Measurements from ENCODE around the gene TNFSF10.

The TNFSF10 gene

DNA sequence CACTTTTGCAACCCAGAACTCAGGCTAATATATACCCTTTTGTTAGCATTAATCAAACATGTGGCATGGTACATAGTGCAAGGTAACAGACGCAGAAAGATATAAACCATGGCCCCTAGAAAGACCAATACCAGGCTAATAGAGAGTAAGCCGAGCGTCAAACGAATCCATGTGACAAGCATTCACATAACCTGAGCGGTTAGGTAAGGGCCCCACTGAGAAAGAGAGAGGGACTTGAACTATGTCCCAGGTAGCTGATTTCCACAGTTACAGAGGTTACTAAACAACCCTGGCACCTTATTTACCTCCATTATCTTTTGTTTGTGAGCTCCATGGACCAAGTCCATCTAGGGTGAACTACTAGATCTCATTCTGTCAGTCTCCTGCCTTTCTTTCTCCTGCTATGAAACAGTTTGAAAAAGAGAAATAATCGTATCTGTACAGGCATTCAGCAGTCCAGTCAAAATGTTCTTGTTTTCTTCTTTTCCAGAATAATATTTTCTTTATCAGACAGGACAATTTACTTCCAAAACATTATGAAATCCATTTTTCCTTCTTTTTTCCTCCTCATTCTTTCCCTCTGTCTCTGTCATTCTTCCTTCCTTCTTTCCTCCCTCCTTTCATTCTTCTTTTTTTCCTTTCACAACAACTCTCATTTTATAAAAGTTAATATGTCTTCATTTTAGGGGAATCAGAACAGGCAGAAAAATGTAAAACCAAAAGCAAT, 30.5 kb upstream of the TNFSF10 start:
- H3K9ac ChIP-seq (ENCODE audit: low read length) = no peak overlapping the region
- no peaks in the 10 kb centered on the region for H3K36me3 ChIP-seq (ENCODE audit: control insufficient read depth, insufficient read depth, low read length)
- no peaks in the 10 kb centered on the region for H3K27me3 ChIP-seq (ENCODE audit: control insufficient read depth, insufficient read depth, low read length)
- no peak overlapping the region for H3K27ac ChIP-seq (ENCODE audit: low read depth, low read length)
- no peak overlapping the region for H3K4me3 ChIP-seq (ENCODE audit: low read length)
- H3K4me1 ChIP-seq (ENCODE audit: control insufficient read depth, insufficient read depth, low read length) = no peaks in the 10 kb centered on the region

DNA sequence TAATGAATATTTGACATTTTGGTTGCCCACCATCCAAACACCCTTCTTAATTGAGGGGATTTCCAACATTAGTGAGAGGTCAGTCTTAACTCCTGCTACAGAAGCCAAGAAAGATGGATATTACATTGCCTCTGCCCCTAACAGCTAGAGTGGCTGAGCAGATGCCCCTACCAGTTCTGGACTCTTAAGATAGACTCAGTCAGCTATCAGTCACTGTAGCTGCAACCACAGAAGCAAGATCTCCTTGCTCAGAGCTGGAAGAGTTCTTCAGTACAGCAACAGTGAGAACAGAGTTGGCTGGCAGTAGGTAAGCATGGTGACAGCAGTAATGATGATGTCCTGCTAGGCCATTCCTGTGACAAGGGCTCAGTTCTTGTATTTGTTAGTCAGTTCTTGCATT, 29.4 kb upstream of the TNFSF10 start:
- no peak overlapping the region for H3K27ac ChIP-seq (ENCODE audit: low read depth, low read length)

DNA sequence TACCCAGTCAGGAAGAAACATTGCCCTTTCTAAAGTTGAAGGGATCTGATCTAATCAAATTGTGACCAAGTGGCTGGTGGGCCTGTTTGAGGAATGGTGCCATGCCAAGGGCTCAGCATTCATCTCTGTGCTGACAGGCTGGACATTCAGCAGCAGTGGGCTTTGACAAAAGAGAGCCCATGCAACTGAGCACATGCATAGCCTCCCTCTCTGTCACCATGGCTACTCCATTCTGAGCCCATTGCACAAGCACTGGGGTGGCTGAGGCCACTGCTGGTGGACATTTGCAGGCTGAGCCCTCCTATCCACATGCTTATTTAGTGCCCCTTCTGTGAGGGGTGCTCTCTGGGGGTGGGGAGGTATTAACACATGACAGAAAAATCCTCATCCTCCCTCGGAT, 28.6 kb upstream of the TNFSF10 start:
- Histone ChIP-seq H3K4me3 (ENCODE audit: low read length) (no peak overlapping the region), H3K4me1 (ENCODE audit: control insufficient read depth, insufficient read depth, low read length) (no peaks in the 10 kb centered on the region), H3K36me3 (ENCODE audit: control insufficient read depth, insufficient read depth, low read length) (no peaks in the 10 kb centered on the region)

More for the DNA sequence above, 29.4 kb upstream of the TNFSF10 start:
- no peaks in the 10 kb centered on the region for H3K4me1 ChIP-seq (ENCODE audit: control insufficient read depth, insufficient read depth, low read length)
- no peak overlapping the region for H3K4me3 ChIP-seq (ENCODE audit: low read length)
- no peaks in the 10 kb centered on the region for H3K36me3 ChIP-seq (ENCODE audit: control insufficient read depth, insufficient read depth, low read length)
- H3K27me3 ChIP-seq (ENCODE audit: control insufficient read depth, insufficient read depth, low read length) = no peaks in the 10 kb centered on the region
- H3K9ac ChIP-seq (ENCODE audit: low read length) = no peak overlapping the region

DNA sequence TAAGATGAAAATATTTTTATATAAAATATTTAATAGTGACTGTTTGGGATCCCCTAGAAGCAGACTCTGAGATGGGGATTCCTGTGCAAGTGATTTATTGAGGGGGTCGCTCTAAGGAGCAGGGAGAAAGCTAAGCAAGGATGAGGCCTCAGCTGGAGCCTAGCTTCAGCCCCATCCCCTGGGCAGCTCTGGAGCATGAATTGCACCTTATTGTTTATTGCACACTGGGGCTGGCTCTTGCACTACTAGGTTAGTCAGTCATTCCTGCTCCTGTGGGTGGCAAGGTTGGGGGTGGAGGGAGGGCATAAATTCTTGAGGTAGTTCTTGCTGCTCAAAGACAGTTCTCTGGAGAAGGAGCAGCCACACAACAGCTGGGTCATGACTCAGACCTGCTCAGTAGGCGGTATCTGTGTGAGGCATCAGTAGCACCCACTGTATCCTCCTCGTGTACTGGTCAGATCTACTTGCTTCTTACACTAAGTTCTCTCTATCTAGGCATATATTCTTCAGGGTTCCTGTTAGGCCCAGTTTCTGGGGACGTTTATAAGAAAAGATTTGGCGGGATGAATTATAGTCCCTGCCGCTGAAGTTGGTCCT, 27.2 kb upstream of the TNFSF10 start:
- Histone ChIP-seq H3K27me3 (ENCODE audit: control insufficient read depth, insufficient read depth, low read length) (no peaks in the 10 kb centered on the region), H3K9ac (ENCODE audit: low read length) (no peak overlapping the region), H3K4me3 (ENCODE audit: low read length) (no peak overlapping the region), H3K36me3 (ENCODE audit: control insufficient read depth, insufficient read depth, low read length) (no peaks in the 10 kb centered on the region), H3K27ac (ENCODE audit: low read depth, low read length) (no peak overlapping the region), H3K4me1 (ENCODE audit: control insufficient read depth, insufficient read depth, low read length) (no peaks in the 10 kb centered on the region)

More for the DNA sequence above, 28.6 kb upstream of the TNFSF10 start:
- H3K9ac ChIP-seq (ENCODE audit: low read length) = no peak overlapping the region
- no peak overlapping the region for H3K27ac ChIP-seq (ENCODE audit: low read depth, low read length)
- H3K27me3 ChIP-seq (ENCODE audit: control insufficient read depth, insufficient read depth, low read length) = no peaks in the 10 kb centered on the region

DNA sequence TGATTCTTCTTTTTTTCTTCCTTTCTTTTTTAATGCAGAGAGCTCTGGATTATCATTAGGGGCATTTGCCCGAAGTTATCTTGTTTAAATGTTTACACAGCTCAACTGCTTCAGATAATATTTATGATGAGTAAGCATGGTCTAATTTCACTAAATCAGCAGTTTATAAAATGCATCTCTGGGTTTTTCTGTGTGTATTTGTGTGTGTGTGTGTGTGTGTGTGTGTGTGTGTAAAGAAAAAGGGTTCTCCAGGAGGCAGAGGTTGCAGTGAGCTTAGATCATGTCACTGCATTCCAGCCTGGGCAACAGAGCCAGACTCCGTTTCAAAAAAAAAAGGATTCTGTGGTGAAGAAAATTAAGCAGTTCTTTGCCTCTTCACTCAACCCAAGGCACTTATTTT, 25.9 kb upstream of the TNFSF10 start:
- H3K4me3 ChIP-seq (ENCODE audit: low read length) = no peak overlapping the region
- no peaks in the 10 kb centered on the region for H3K4me1 ChIP-seq (ENCODE audit: control insufficient read depth, insufficient read depth, low read length)
- H3K27ac ChIP-seq (ENCODE audit: low read depth, low read length) = no peak overlapping the region

DNA sequence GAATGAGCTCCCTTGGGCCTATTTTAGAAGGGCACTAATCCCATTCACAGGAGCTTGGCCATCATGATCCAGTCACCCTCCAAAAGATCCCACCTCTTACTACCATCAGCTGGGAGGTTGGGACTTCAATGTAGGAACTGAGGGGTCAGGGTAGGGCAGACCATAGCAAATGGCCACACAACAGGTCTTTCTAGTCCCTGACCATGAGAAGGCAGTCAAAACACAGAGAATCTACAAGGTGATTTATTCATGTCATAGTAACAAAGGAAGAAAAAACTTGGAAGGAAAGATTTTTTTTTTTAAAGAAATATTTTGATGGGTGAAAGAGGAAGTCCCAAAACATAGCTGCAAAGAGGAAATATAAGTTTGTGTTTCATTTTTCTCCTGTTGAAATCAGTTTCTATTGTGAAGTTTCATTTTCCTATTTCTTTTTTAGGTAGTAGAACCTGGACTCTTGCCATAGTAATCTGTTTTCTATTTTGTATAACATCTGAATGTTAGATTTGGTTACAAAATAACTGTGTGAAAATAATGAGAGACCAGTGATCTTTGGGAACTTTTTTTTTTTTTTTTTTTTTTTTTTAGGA, 23.5 kb upstream of the TNFSF10 start:
- Histone ChIP-seq H3K36me3 (ENCODE audit: control insufficient read depth, insufficient read depth, low read length) (no peaks in the 10 kb centered on the region), H3K9ac (ENCODE audit: low read length) (no peak overlapping the region), H3K4me1 (ENCODE audit: control insufficient read depth, insufficient read depth, low read length) (no peaks in the 10 kb centered on the region), H3K27me3 (ENCODE audit: control insufficient read depth, insufficient read depth, low read length) (no peaks in the 10 kb centered on the region), H3K4me3 (ENCODE audit: low read length) (no peak overlapping the region), H3K27ac (ENCODE audit: low read depth, low read length) (no peak overlapping the region)

More for the DNA sequence above, 25.9 kb upstream of the TNFSF10 start:
- H3K27me3 ChIP-seq (ENCODE audit: control insufficient read depth, insufficient read depth, low read length) = no peaks in the 10 kb centered on the region
- no peak overlapping the region for H3K9ac ChIP-seq (ENCODE audit: low read length)
- H3K36me3 ChIP-seq (ENCODE audit: control insufficient read depth, insufficient read depth, low read length) = no peaks in the 10 kb centered on the region

DNA sequence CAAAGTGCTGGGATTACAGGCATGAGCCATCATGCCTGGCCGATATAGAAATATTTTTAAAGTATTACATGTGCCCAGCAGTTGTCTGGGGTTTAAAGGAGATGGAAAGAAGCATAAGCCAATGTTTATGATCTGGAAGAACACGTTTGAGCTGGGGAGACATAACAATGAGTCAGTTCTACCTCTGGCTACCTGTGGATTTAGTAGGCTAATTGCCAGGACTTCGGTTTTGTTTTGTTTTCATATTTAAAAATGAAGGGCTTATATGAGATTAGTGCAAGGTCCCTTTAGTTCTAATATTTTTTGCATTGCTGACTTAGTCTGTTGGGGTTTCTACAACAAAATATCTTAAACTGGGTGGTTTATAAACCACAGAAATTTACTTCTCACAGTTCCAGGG, 22.9 kb upstream of the TNFSF10 start:
- Histone ChIP-seq H3K4me1 (ENCODE audit: control insufficient read depth, insufficient read depth, low read length) (no peaks in the 10 kb centered on the region), H3K36me3 (ENCODE audit: control insufficient read depth, insufficient read depth, low read length) (no peaks in the 10 kb centered on the region), H3K9ac (ENCODE audit: low read length) (no peak overlapping the region), H3K27me3 (ENCODE audit: control insufficient read depth, insufficient read depth, low read length) (no peaks in the 10 kb centered on the region), H3K27ac (ENCODE audit: low read depth, low read length) (no peak overlapping the region), H3K4me3 (ENCODE audit: low read length) (no peak overlapping the region)

DNA sequence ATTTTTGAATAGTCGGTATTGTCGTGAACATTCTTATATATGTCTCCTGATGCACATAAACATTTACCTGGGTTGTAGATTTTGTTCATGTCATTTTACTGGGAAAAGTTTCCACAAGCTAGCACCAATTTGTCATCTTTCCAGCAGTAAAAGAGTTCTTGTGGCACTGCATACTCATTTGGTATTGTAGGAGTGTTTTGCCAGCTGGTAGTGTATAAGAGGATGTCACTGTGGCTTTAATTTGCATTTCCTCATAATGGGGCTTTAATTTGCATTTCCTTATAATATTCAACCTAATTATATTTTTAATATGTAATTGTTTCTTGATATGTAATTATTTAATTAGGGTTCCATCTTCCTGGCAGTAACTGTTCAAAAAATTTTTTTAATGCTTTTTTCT, 21.2 kb upstream of the TNFSF10 start:
- Histone ChIP-seq H3K9ac (ENCODE audit: low read length) (no peak overlapping the region), H3K36me3 (ENCODE audit: control insufficient read depth, insufficient read depth, low read length) (no peaks in the 10 kb centered on the region), H3K27ac (ENCODE audit: low read depth, low read length) (no peak overlapping the region), H3K4me1 (ENCODE audit: control insufficient read depth, insufficient read depth, low read length) (no peaks in the 10 kb centered on the region), H3K4me3 (ENCODE audit: low read length) (no peak overlapping the region), H3K27me3 (ENCODE audit: control insufficient read depth, insufficient read depth, low read length) (no peaks in the 10 kb centered on the region)

DNA sequence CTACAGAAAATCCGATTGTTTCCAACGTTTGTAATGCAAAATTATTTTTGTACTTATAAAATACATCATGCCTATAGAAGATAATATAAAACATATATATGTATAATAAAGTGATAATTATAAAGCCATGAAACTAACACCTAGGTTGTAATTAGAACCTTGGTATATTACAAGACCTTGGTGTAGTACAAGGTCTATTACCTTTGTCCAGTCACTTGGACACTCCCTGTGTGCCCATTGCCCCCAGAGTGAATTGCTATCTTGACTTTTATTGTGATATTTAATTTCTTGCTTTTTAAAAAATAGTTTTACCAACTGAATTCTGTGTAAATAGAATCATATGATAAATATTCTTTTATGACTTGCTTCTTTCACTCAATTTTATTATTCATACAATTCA, 20.7 kb upstream of the TNFSF10 start:
- no peaks in the 10 kb centered on the region for H3K27me3 ChIP-seq (ENCODE audit: control insufficient read depth, insufficient read depth, low read length)
- no peak overlapping the region for H3K27ac ChIP-seq (ENCODE audit: low read depth, low read length)
- H3K9ac ChIP-seq (ENCODE audit: low read length) = no peak overlapping the region
- no peak overlapping the region for H3K4me3 ChIP-seq (ENCODE audit: low read length)
- no peaks in the 10 kb centered on the region for H3K36me3 ChIP-seq (ENCODE audit: control insufficient read depth, insufficient read depth, low read length)
- no peaks in the 10 kb centered on the region for H3K4me1 ChIP-seq (ENCODE audit: control insufficient read depth, insufficient read depth, low read length)

DNA sequence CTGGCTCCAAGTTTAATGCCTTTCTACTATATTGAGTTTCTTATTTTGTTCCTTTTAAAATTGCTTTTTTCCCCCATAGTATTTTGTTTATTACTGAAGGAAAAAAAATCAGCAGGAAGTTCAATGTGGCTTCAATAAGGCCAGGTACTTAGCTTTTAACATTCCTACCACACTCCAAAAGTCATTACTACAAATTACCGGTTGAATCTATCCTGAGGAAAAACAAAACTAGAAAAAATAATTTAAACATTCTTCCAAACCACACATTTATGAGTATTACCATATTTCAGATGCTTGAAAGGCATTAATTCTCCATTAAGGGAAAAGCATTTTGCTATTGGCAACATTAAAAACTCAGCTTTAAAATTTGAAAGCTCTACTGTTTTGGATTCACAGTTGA, 20.2 kb upstream of the TNFSF10 start:
- Histone ChIP-seq H3K9ac (ENCODE audit: low read length) (no peak overlapping the region), H3K4me3 (ENCODE audit: low read length) (no peak overlapping the region), H3K27me3 (ENCODE audit: control insufficient read depth, insufficient read depth, low read length) (no peaks in the 10 kb centered on the region), H3K36me3 (ENCODE audit: control insufficient read depth, insufficient read depth, low read length) (no peaks in the 10 kb centered on the region), H3K27ac (ENCODE audit: low read depth, low read length) (no peak overlapping the region), H3K4me1 (ENCODE audit: control insufficient read depth, insufficient read depth, low read length) (no peaks in the 10 kb centered on the region)

DNA sequence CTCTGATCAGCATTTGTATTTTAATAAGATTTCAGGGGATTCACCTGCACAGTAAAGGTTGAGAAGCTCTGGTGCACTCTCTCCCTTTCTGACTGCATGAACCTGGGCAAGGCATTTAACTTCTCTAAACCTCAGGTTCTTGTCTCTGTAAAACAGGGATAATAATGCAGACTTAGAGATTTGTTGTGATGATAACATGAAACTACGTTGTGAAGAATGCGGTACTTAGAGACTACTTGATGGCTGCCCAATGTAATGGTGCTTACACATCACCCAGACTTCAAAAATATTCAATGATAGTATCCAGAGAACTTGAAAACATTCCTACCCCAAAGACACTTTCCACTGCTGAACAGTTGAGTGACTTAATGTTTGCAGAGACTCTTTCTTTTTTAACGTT, 19.8 kb upstream of the TNFSF10 start:
- Histone ChIP-seq H3K4me1 (ENCODE audit: control insufficient read depth, insufficient read depth, low read length) (no peaks in the 10 kb centered on the region), H3K9ac (ENCODE audit: low read length) (no peak overlapping the region), H3K4me3 (ENCODE audit: low read length) (no peak overlapping the region), H3K36me3 (ENCODE audit: control insufficient read depth, insufficient read depth, low read length) (no peaks in the 10 kb centered on the region), H3K27ac (ENCODE audit: low read depth, low read length) (no peak overlapping the region), H3K27me3 (ENCODE audit: control insufficient read depth, insufficient read depth, low read length) (no peaks in the 10 kb centered on the region)

DNA sequence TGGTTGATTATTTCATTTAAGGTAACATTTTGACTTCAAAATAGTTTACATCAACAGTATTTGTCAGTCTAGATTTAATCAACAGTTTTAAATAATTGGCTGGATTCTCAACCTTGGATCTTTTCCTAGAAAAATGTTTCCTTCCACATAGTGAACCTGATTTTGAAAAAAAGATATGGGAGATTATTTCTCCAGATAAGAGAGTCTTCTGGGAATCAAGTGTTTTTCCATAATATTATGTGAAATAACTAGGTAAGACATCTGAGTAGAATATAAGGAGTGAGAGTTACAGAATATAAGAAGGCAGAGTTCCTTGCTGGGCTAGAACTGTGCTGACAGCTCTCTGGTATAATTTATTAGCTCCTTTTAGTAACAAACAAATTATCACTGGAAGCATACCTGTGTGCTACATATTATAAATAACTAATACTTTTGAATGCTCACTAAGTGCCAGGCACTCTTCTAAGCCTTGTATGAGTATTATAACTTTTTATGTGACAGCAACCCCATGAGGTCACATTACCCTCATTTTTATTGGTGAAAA, 18.8 kb upstream of the TNFSF10 start:
- H3K9ac ChIP-seq (ENCODE audit: low read length) = no peak overlapping the region

More for the DNA sequence above, 18.8 kb upstream of the TNFSF10 start:
- no peaks in the 10 kb centered on the region for H3K27me3 ChIP-seq (ENCODE audit: control insufficient read depth, insufficient read depth, low read length)
- H3K27ac ChIP-seq (ENCODE audit: low read depth, low read length) = no peak overlapping the region
- H3K4me1 ChIP-seq (ENCODE audit: control insufficient read depth, insufficient read depth, low read length) = no peaks in the 10 kb centered on the region
- no peaks in the 10 kb centered on the region for H3K36me3 ChIP-seq (ENCODE audit: control insufficient read depth, insufficient read depth, low read length)
- H3K4me3 ChIP-seq (ENCODE audit: low read length) = no peak overlapping the region
